ENCODE measurements around the gene CELSR1. TPM values are rescaled to one million over a fixed set of nuclear protein-coding genes. Genes with fewer than 3 reads are reported as not detected.

CELSR1 gene
- total and polyA plus RNA-seq, 2 of the 13 experiments (the other 11 are each of a cell fraction or from before 2014, with no cell fraction given), result 0.78 to 1.8 TPM

GRCh38 chr22:46479046-46479445 lies 58.4 kb downstream of the CELSR1 start:
- 57% methylated on average over 11 of the region's 16 CpGs for WGBS (ENCODE audit: low lambda C conversion rate)
- H3K4me2 ChIP-seq (ENCODE audit: low read depth, low read length), result peak overlapping the region; percentile 29; the same call in 1 of the 2 replicates
- H3K79me2 ChIP-seq (ENCODE audit: insufficient read depth, low read length), result no peaks in the 10 kb centered on the region
- DNase-seq (ENCODE audit: low spot score) (no peak), FAIRE-seq (no peak), ATAC-seq (no peak; the same call in 1 of the 3 replicates)
- no peaks in the 10 kb centered on the region for H4K20me1 ChIP-seq (ENCODE audit: insufficient read depth, low read length)
- no peak overlapping the region for H3K27ac ChIP-seq (ENCODE audit: extremely low read length, insufficient read depth, low read length)
- no peaks in the 10 kb centered on the region for H3K36me3 ChIP-seq (replicated peaks in 1 of 2; ENCODE audit: control insufficient read depth in 1 of 2, insufficient read depth in 2 of 2, low read length in 2 of 2)
- ChIA-PET POLR2A (no interaction called here), CTCF (ENCODE audit: low intra/inter-chr PET ratio, low total read pairs) (no interaction called here)
- peaks cover 3% of the 10 kb centered on the region for H3K4me1 ChIP-seq (ENCODE audit: insufficient read depth, low read length)
- H3K9ac ChIP-seq (ENCODE audit: insufficient read depth, low read depth, low read length), result no peak overlapping the region
- BruUV-seq (replicated peaks), result no TSS peak
- no peak overlapping the region for H3K4me3 ChIP-seq (replicated peaks in 1 of 3; ENCODE audit: insufficient read depth in 1 of 3, low read depth in 2 of 3, low read length in 3 of 3)
- peaks cover 6% of the 10 kb centered on the region; the same call in 1 of the 2 replicates for H3K9me3 ChIP-seq (ENCODE audit: low read length)
- peaks cover 3 to 4% of the 10 kb centered on the region in 2 experiments; a peak in 2 of 5 replicates for H3K27me3 ChIP-seq (ENCODE audit: control insufficient read depth in 1 of 2, insufficient read depth in 2 of 2, low read length in 2 of 2)
- H2AFZ ChIP-seq (ENCODE audit: low read length), result no peak overlapping the region
- in situ Hi-C loops (cut with HindIII; ENCODE audit: extremely low pct_ligation_motif_present, low pct_unique_long_range_greater_than_20kb), result no loop called here
- TF ChIP-seq SRF (IDR thresholded peaks at IDR 0.05; ENCODE audit: low read depth, low read length) (no peak), MAFF (IDR thresholded peaks at IDR 0.05; ENCODE audit: low read depth, low read length) (peak; percentile 82), MAFK (conservative IDR thresholded peaks at IDR 0.05 in 1 of 2, IDR thresholded peaks at IDR 0.05 in 1 of 2; ENCODE audit: low read length in 2 of 2) (peak; percentile 84 to 91), NR2F1 (CRISPR knock-in tag; IDR thresholded peaks at IDR 0.05) (no peak), ZNF737 (CRISPR knock-in tag; IDR thresholded peaks at IDR 0.05; ENCODE audit: borderline replicate concordance) (no peak), ZNF263 (CRISPR knock-in tag; IDR thresholded peaks at IDR 0.05) (0 out of 2 replicates have a peak, but pooled peaks have one; percentile 19), NFE2L2 (IDR thresholded peaks at IDR 0.05; ENCODE audit: low read length) (peak; percentile 71), MAFG (CRISPR knock-in tag; IDR thresholded peaks at IDR 0.05) (peak; percentile 76; the same call in 1 of the 2 replicates)
- intact Hi-C loops (cut with micrococcal nuclease; ENCODE audit: unreplicated experiment), result no loop called here

GRCh38 chr22:46478083-46478551 lies 59.3 kb downstream of the CELSR1 start:
- Histone ChIP-seq H3K4me1 (ENCODE audit: insufficient read depth, low read length) (peaks cover 12% of the 10 kb centered on the region), H2AFZ (ENCODE audit: low read length) (no peak overlapping the region), H3K4me2 (ENCODE audit: low read depth, low read length) (no peak overlapping the region), H3K27me3 (ENCODE audit: control insufficient read depth in 1 of 2, insufficient read depth in 2 of 2, low read length in 2 of 2) (peaks cover 4 to 5% of the 10 kb centered on the region in 2 experiments; a peak in 3 of 5 replicates), H3K9ac (ENCODE audit: insufficient read depth, low read depth, low read length) (no peak overlapping the region), H3K9me3 (ENCODE audit: low read length) (peaks cover 6% of the 10 kb centered on the region; the same call in 1 of the 2 replicates), H4K20me1 (ENCODE audit: insufficient read depth, low read length) (no peaks in the 10 kb centered on the region), H3K79me2 (ENCODE audit: insufficient read depth, low read length) (no peaks in the 10 kb centered on the region), H3K27ac (ENCODE audit: extremely low read length, insufficient read depth, low read length) (no peak overlapping the region), H3K4me3 (replicated peaks in 1 of 3; ENCODE audit: insufficient read depth in 1 of 3, low read depth in 2 of 3, low read length in 3 of 3) (no peak overlapping the region), H3K36me3 (replicated peaks in 1 of 2; ENCODE audit: control insufficient read depth in 1 of 2, insufficient read depth in 2 of 2, low read length in 2 of 2) (no peaks in the 10 kb centered on the region)
- FAIRE-seq (no peak), ATAC-seq (no peak), DNase-seq (ENCODE audit: low spot score) (no peak)
- ChIA-PET CTCF (ENCODE audit: low intra/inter-chr PET ratio, low total read pairs) (no interaction called here), POLR2A (no interaction called here)
- intact Hi-C loops (cut with micrococcal nuclease; ENCODE audit: unreplicated experiment), result no loop called here
- TF ChIP-seq IRF2 (CRISPR knock-in tag; IDR thresholded peaks at IDR 0.05) (no peak), ZNF24 (IDR thresholded peaks at IDR 0.05) (no peak), PHF21A (CRISPR knock-in tag; IDR thresholded peaks at IDR 0.05) (no peak), RAD51 (IDR thresholded peaks at IDR 0.05; ENCODE audit: borderline replicate concordance) (no peak), CERS6 (CRISPR knock-in tag; IDR thresholded peaks at IDR 0.05) (no peak), HDAC2 (CRISPR knock-in tag; IDR thresholded peaks at IDR 0.05) (no peak), ZNF629 (CRISPR knock-in tag; conservative IDR thresholded peaks at IDR 0.05) (no peak), ATF3 (CRISPR knock-in tag; IDR thresholded peaks at IDR 0.05) (no peak), BCL3 (CRISPR knock-in tag; IDR thresholded peaks at IDR 0.05) (no peak), NBN (conservative IDR thresholded peaks at IDR 0.05) (no peak)
- 80% methylated on average over 16 of the region's 17 CpGs for WGBS (ENCODE audit: low lambda C conversion rate)
- no TSS peak for BruUV-seq (replicated peaks)
- in situ Hi-C loops (cut with HindIII; ENCODE audit: extremely low pct_ligation_motif_present, low pct_unique_long_range_greater_than_20kb), result no loop called here
